ENCODE measurements around the gene ACKR1.

ACKR1 gene

GRCh38 chr1:159187647-159188374 lies 16.9 kb upstream of the ACKR1 start:
- DNase-seq (ENCODE audit: low read depth), result no peak

- no peak for DNase-seq (ENCODE audit: low read depth)
These were observed 16.3 kb upstream of the ACKR1 start for GRCh38 chr1:159188375-159188788.

- DNase-seq (ENCODE audit: low read depth), result no peak
These were observed 14.2 kb upstream of the ACKR1 start for GRCh38 chr1:159190441-159190840.

- DNase-seq (ENCODE audit: low read depth), result no peak
These were observed 8.1 kb upstream of the ACKR1 start for GRCh38 chr1:159196543-159196942.

GRCh38 chr1:159197561-159198557 lies 6.8 kb upstream of the ACKR1 start:
- no peak for DNase-seq (ENCODE audit: low read depth)

- no peak for DNase-seq (ENCODE audit: low read depth)
These were observed 4.8 kb upstream of the ACKR1 start for GRCh38 chr1:159199901-159200300.

- no peak for DNase-seq (ENCODE audit: low read depth)
These were observed 3.9 kb upstream of the ACKR1 start for GRCh38 chr1:159200769-159201168.

- no peak for DNase-seq (ENCODE audit: low read depth)
These were observed 3.0 kb upstream of the ACKR1 start for GRCh38 chr1:159201642-159202041.

GRCh38 chr1:159203610-159204009 lies 1.1 kb upstream of the ACKR1 start:
- DNase-seq (ENCODE audit: low read depth), result no peak

GRCh38 chr1:159205225-159205624 lies 550 bp downstream of the ACKR1 start:
- DNase-seq (ENCODE audit: low read depth), result no peak

- no peak for DNase-seq (ENCODE audit: low read depth)
These were observed 1.4 kb downstream of the ACKR1 start for GRCh38 chr1:159206110-159206509.

- DNase-seq (ENCODE audit: low read depth), result no peak
These were observed 2.4 kb downstream of the ACKR1 start for GRCh38 chr1:159207080-159207479.

GRCh38 chr1:159207774-159208173 lies 3.1 kb downstream of the ACKR1 start:
- DNase-seq (ENCODE audit: low read depth), result no peak

- no peak for DNase-seq (ENCODE audit: low read depth)
These were observed 3.6 kb downstream of the ACKR1 start for GRCh38 chr1:159208175-159208825.

GRCh38 chr1:159209061-159209460 lies 4.4 kb downstream of the ACKR1 start:
- no peak for DNase-seq (ENCODE audit: low read depth)

GRCh38 chr1:159211331-159212136 lies 6.9 kb downstream of the ACKR1 start:
- peak; percentile 22 for DNase-seq (ENCODE audit: low read depth)

GRCh38 chr1:159212596-159212995 lies 7.9 kb downstream of the ACKR1 start:
- DNase-seq (ENCODE audit: low read depth), result no peak

- no peak for DNase-seq (ENCODE audit: low read depth)
These were observed 9.6 kb downstream of the ACKR1 start for GRCh38 chr1:159214149-159214760.

- DNase-seq (ENCODE audit: low read depth), result no peak
These were observed 14.3 kb downstream of the ACKR1 start for GRCh38 chr1:159218649-159219636.

Measured in stimulated activated CD8-positive, alpha-beta memory T cell treated with anti-CD3 and anti-CD28 coated beads, Interleukin-15, amount 100 ng/mL, for 1 hour (primary cell).